Measurements from ENCODE around the gene PPRC1. TPM values are rescaled to one million over a fixed set of nuclear protein-coding genes. Genes with fewer than 3 reads are reported as not detected.

Gene PPRC1
- total and polyA plus RNA-seq, 4 experiments from 2014 or later, result 6.4 to 39.8 (median 29.6) TPM

GRCh38 chr10:102135956-102136526 is 3.2 kb downstream of the PPRC1 start:
- no peak overlapping the region for H3K4me3 ChIP-seq (ENCODE audit: low read length in 2 of 2)
- Mint-ChIP-seq H3K27ac (peak overlapping the region in 5 of 7 donors; percentile 16 to 85 (median 62)), H3K27me3 (no peaks in the 10 kb centered on the region), H3K4me1 (peaks cover 27 to 50% (median 39%) of the 10 kb centered on the region in 4 donors), H3K4me3 (peak overlapping the region in 5 of 8 donors; percentile 26 to 63 (median 54)), H3K9me3 (peaks cover 0 to 2% (median 0%) of the 10 kb centered on the region in 8 donors), H3K36me3 (peaks cover 12 to 56% of the 10 kb centered on the region in 2 donors)
- ChIA-PET POLR2A (ENCODE audit: partially characterized antibody) (interaction anchor here (0.6 to 2.0 kb wide), 4 partner anchors 12 to 368 kb away, joined by 3 to 9 read pairs (median 3); partner anchors contain the start of genes NOLC1 and SUFU), CTCF (ENCODE audit: partially characterized antibody) (interaction anchor here (1.7 to 2.3 kb wide), 2 partner anchors 94 to 263 kb away, joined by 4 to 5 read pairs; no protein-coding TSS in a partner anchor)
- H3K27me3 ChIP-seq (ENCODE audit: insufficient read depth, low read length), result no peaks in the 10 kb centered on the region
- peaks cover 34% of the 10 kb centered on the region for H3K36me3 ChIP-seq (ENCODE audit: insufficient read depth, low read length)
- H3K27ac ChIP-seq (ENCODE audit: low read depth, low read length), result no peak overlapping the region
- H3K4me1 ChIP-seq (ENCODE audit: insufficient read depth, low read length), result peaks cover 38% of the 10 kb centered on the region
- DNase-seq, result no peak
- no peaks in the 10 kb centered on the region for H3K9me3 ChIP-seq (ENCODE audit: control insufficient read depth in 1 of 2, low read length in 2 of 2)
- intact Hi-C loops (cut with micrococcal nuclease), result no loop called here

GRCh38 chr10:102139281-102140110 is 6.7 kb downstream of the PPRC1 start:
- no peak for DNase-seq
- Mint-ChIP-seq H3K27ac (peak overlapping the region in 4 of 7 donors; percentile 14 to 56 (median 31)), H3K4me1 (peaks cover 14 to 31% (median 24%) of the 10 kb centered on the region in 4 donors), H3K36me3 (peaks cover 30 to 70% of the 10 kb centered on the region in 2 donors), H3K4me3 (no peak overlapping the region), H3K9me3 (peaks cover 0 to 4% (median 0%) of the 10 kb centered on the region in 8 donors), H3K27me3 (no peaks in the 10 kb centered on the region)
- Histone ChIP-seq H3K27ac (ENCODE audit: low read depth, low read length) (no peak overlapping the region), H3K4me1 (ENCODE audit: insufficient read depth, low read length) (peaks cover 24% of the 10 kb centered on the region), H3K4me3 (ENCODE audit: low read length in 2 of 2) (no peak overlapping the region), H3K9me3 (ENCODE audit: control insufficient read depth in 1 of 2, low read length in 2 of 2) (no peaks in the 10 kb centered on the region), H3K36me3 (ENCODE audit: insufficient read depth, low read length) (peaks cover 51% of the 10 kb centered on the region), H3K27me3 (ENCODE audit: insufficient read depth, low read length) (no peaks in the 10 kb centered on the region)
- ChIA-PET CTCF (ENCODE audit: partially characterized antibody) (interaction anchor here (1.0 to 2.0 kb wide), 3 partner anchors 23 to 255 kb away, joined by 3 to 5 read pairs (median 3); no protein-coding TSS in a partner anchor), POLR2A (ENCODE audit: partially characterized antibody) (interaction anchor here (1.1 to 2.1 kb wide), 2 partner anchors 12 to 17 kb away, joined by 3 to 8 read pairs; partner anchors contain the start of gene NOLC1)
- intact Hi-C loops (cut with micrococcal nuclease), result no loop called here

- Mint-ChIP-seq H3K4me3 (no peak overlapping the region), H3K27ac (peak overlapping the region in 1 of 7 donors; percentile 42), H3K27me3 (no peaks in the 10 kb centered on the region), H3K4me1 (peaks cover 8 to 24% (median 18%) of the 10 kb centered on the region in 4 donors), H3K36me3 (peaks cover 33 to 75% of the 10 kb centered on the region in 2 donors), H3K9me3 (peaks cover 0 to 2% (median 0%) of the 10 kb centered on the region in 8 donors)
- H3K36me3 ChIP-seq (ENCODE audit: insufficient read depth, low read length), result peaks cover 58% of the 10 kb centered on the region
- no peak for DNase-seq
- CTCF ChIA-PET (ENCODE audit: partially characterized antibody), result interaction anchor here (0.6 to 1.0 kb wide), 2 partner anchors 12 to 67 kb away, joined by 3 read pairs; partner anchors contain the start of gene NOLC1
- POLR2A ChIA-PET (ENCODE audit: partially characterized antibody), result interaction anchor here (2.1 kb wide), 1 partner anchor 12 kb away, joined by 8 read pairs; the partner anchor contains the start of gene NOLC1
- no peaks in the 10 kb centered on the region for H3K27me3 ChIP-seq (ENCODE audit: insufficient read depth, low read length)
- no peak overlapping the region for H3K4me3 ChIP-seq (ENCODE audit: low read length in 2 of 2)
- intact Hi-C loops (cut with micrococcal nuclease), result no loop called here
- peaks cover 17% of the 10 kb centered on the region for H3K4me1 ChIP-seq (ENCODE audit: insufficient read depth, low read length)
- H3K9me3 ChIP-seq (ENCODE audit: control insufficient read depth in 1 of 2, low read length in 2 of 2), result no peaks in the 10 kb centered on the region
- H3K27ac ChIP-seq (ENCODE audit: low read depth, low read length), result no peak overlapping the region
Observed at GRCh38 chr10:102140218-102140617, 7.4 kb downstream of the PPRC1 start.

GRCh38 chr10:102140913-102141540 is 8.2 kb downstream of the PPRC1 start:
- Histone ChIP-seq H3K4me1 (ENCODE audit: insufficient read depth, low read length) (peaks cover 10% of the 10 kb centered on the region), H3K9me3 (ENCODE audit: control insufficient read depth in 1 of 2, low read length in 2 of 2) (no peaks in the 10 kb centered on the region), H3K27ac (ENCODE audit: low read depth, low read length) (no peak overlapping the region), H3K36me3 (ENCODE audit: insufficient read depth, low read length) (peaks cover 58% of the 10 kb centered on the region), H3K4me3 (ENCODE audit: low read length in 2 of 2) (no peak overlapping the region), H3K27me3 (ENCODE audit: insufficient read depth, low read length) (no peaks in the 10 kb centered on the region)
- H3K9me3 Mint-ChIP-seq, result peaks cover 0 to 2% (median 0%) of the 10 kb centered on the region in 8 donors
- peaks cover 33 to 77% of the 10 kb centered on the region in 2 donors for H3K36me3 Mint-ChIP-seq
- DNase-seq, result no peak
- ChIA-PET POLR2A (ENCODE audit: partially characterized antibody) (no interaction called here), CTCF (ENCODE audit: partially characterized antibody) (no interaction called here)
- intact Hi-C loops (cut with micrococcal nuclease), result no loop called here
- peak overlapping the region in 4 of 7 donors; percentile 27 to 47 (median 37) for H3K27ac Mint-ChIP-seq
- no peak overlapping the region for H3K4me3 Mint-ChIP-seq
- H3K27me3 Mint-ChIP-seq, result no peaks in the 10 kb centered on the region
- H3K4me1 Mint-ChIP-seq, result peaks cover 3 to 16% (median 12%) of the 10 kb centered on the region in 4 donors

GRCh38 chr10:102141583-102142107 is 8.8 kb downstream of the PPRC1 start:
- H3K27me3 ChIP-seq (ENCODE audit: insufficient read depth, low read length), result no peaks in the 10 kb centered on the region
- intact Hi-C loops (cut with micrococcal nuclease), result no loop called here
- Mint-ChIP-seq H3K27me3 (no peaks in the 10 kb centered on the region), H3K4me3 (no peak overlapping the region), H3K27ac (peak overlapping the region in 1 of 7 donors; percentile 27), H3K9me3 (peaks cover 0 to 2% (median 0%) of the 10 kb centered on the region in 8 donors), H3K36me3 (peaks cover 33 to 80% of the 10 kb centered on the region in 2 donors), H3K4me1 (peaks cover 0 to 11% (median 8%) of the 10 kb centered on the region in 4 donors)
- CTCF ChIA-PET (ENCODE audit: partially characterized antibody), result no interaction called here
- no peaks in the 10 kb centered on the region for H3K9me3 ChIP-seq (ENCODE audit: control insufficient read depth in 1 of 2, low read length in 2 of 2)
- peaks cover 5% of the 10 kb centered on the region for H3K4me1 ChIP-seq (ENCODE audit: insufficient read depth, low read length)
- POLR2A ChIA-PET (ENCODE audit: partially characterized antibody), result no interaction called here
- DNase-seq, result no peak
- H3K36me3 ChIP-seq (ENCODE audit: insufficient read depth, low read length), result peaks cover 58% of the 10 kb centered on the region
- no peak overlapping the region for H3K4me3 ChIP-seq (ENCODE audit: low read length in 2 of 2)
- no peak overlapping the region for H3K27ac ChIP-seq (ENCODE audit: low read depth, low read length)

- POLR2A ChIA-PET (ENCODE audit: partially characterized antibody), result interaction anchor here (1.2 kb wide), 1 partner anchor 9 kb away, joined by 3 read pairs; no protein-coding TSS in a partner anchor
Observed at GRCh38 chr10:102146971-102147428, 14.2 kb downstream of the PPRC1 start.

More at GRCh38 chr10:102146971-102147428, 14.2 kb downstream of the PPRC1 start:
- Mint-ChIP-seq H3K27ac (peak overlapping the region in 2 of 7 donors; percentile 36 to 87), H3K9me3 (no peaks in the 10 kb centered on the region), H3K4me1 (peaks cover 7 to 13% (median 8%) of the 10 kb centered on the region in 4 donors), H3K27me3 (no peaks in the 10 kb centered on the region), H3K4me3 (no peak overlapping the region), H3K36me3 (peaks cover 35 to 72% of the 10 kb centered on the region in 2 donors)
- Histone ChIP-seq H3K36me3 (ENCODE audit: insufficient read depth, low read length) (peaks cover 35% of the 10 kb centered on the region), H3K4me3 (ENCODE audit: low read length in 2 of 2) (no peak overlapping the region), H3K27ac (ENCODE audit: low read depth, low read length) (no peak overlapping the region), H3K27me3 (ENCODE audit: insufficient read depth, low read length) (no peaks in the 10 kb centered on the region), H3K9me3 (ENCODE audit: control insufficient read depth in 1 of 2, low read length in 2 of 2) (no peaks in the 10 kb centered on the region), H3K4me1 (ENCODE audit: insufficient read depth, low read length) (peaks cover 6% of the 10 kb centered on the region)
- CTCF ChIA-PET (ENCODE audit: partially characterized antibody), result interaction anchor here (0.9 to 1.3 kb wide), 3 partner anchors 15 to 23 kb away, joined by 3 to 7 read pairs (median 3); no protein-coding TSS in a partner anchor
- intact Hi-C loops (cut with micrococcal nuclease), result no loop called here
- no peak for DNase-seq

Measured in CD4-positive, alpha-beta memory T cell (primary cell).